SHP77 treated with DMSO at 0.1 percent for 48 hours (cell line): ENCODE data around the gene FREM1.
A peak's percentile ranks its signal among the peaks of the same experiment; 100 is the strongest.

ENCODE experiments used
- DNase-seq: peaks from one replicate; lab custom pipeline; 2025; lab: John Stamatoyannopoulos, UW

FREM1 gene

GRCh38 chr9:14704281-14704680, 205.9 kb downstream of the FREM1 start:
- DNase-seq = no peak

GRCh38 chr9:14702200-14702720, 208.0 kb downstream of the FREM1 start:
- DNase-seq = no peak

GRCh38 chr9:14693251-14693861, 216.9 kb downstream of the FREM1 start, which contains the start of gene ZDHHC21:
TSS of gene ZDHHC21 (minus strand) at chr9:14693432. CDS start at chr9:14674340, 19,092 bp downstream.
- DNase-seq = peak; percentile 13

DNA sequence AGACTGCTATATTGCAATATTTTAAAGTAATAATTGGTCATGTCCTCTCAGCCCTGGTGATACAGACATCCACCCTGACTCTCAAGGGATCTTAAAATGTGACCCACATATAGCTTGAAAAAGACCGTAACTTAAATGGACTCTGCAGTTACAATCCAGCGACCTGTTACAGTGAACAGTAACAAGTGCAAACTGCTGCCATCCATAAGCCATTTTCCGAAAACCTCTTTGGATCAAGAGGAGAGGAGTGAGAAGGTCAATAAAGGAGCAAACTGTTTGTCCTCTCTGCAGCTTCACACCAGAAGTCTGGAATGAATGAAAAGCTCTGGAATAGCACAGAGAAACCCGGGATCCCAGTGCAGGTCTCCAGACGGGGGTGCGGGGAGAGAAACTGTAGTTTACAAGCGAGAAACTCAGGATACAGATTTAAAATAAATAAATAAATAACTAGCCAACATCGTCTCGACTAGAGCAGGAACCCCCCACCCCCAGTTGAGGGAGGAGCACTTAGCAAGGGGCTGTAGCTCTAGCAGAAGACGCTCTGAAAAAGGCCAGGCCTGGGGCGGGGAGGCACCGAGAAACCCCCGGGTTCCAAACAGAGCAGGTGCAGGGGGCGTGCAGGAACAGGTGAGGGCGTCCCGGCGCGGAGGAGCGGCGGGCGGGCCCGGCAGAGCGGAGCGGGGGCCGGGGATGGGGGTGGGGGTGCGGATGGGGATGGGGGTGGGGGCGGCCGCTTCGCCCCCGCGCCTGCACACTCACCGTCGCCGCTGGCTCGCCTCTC, 217.6 kb downstream of the FREM1 start:
- DNase-seq = no peak

DNA sequence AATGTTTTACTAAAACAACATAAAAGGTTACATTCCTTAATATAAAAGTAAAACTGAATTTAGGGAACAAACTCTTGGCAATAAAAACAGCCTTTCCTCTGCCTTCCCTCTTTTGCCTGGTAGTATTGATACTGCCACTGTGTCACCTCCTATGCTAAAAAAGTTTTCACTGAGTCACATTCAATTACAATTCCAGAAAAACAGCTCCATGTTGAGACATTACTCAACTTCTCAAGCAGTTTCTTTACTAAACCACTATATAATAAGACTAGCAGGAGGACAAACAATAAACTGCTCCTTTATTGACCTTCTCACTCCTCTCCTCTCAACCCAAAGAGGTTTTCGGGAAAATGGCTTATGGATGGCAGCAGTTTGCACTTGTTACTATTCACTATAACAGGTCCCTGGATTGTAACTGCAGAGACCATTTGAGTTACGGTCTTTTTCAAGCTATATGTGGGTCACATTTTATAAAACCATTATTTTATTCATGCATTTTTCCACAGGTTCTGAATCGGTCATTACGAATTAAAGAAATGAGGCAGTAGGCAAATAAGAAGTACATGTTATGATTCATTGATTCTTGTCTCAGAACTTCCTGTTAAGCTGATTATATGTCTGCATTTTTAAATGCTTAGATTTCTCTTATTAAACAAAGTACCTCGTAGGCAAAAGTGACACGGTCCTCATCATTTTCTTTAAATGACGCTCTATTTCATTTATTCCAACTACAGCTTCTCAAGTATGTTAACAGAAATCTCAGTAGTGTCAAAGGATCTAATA, 219.1 kb downstream of the FREM1 start:
- DNase-seq = no peak

DNA sequence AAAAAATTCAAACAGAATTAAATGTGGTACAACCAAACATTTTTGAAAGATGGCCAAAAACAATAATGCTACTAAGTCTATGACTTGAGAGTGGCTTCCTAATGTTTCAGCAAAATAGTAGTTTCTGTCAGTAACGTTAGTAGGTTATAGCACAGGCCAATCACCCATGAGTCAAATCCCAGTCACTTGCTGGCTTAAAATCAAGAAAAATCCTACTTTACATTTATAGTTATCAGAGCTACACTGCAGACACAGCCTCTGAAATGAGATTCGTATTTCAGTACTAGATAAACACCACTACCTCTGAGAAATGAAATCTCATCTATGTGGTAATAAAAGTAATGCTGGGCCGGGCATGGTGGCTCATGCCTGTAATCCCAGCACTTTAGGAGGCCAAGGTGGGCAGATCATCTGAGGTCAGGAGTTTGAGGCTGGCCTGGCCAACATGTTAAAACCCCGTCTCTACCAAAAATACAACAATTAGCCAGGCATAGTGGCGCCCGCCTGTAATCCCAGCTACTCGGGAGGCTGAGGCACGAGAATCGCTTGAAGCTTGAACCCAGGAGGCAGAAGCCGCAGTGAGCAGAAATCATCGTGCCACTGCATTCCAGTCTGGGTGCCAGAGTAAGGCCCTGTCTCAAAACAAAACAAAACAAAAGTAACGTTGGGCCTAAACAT, 223.0 kb downstream of the FREM1 start:
- no peak for DNase-seq

GRCh38 chr9:14686168-14686567, 224.1 kb downstream of the FREM1 start:
- no peak for DNase-seq
